ENCODE data around the gene POMT2.

- TF ChIP-seq, protein P1, sequence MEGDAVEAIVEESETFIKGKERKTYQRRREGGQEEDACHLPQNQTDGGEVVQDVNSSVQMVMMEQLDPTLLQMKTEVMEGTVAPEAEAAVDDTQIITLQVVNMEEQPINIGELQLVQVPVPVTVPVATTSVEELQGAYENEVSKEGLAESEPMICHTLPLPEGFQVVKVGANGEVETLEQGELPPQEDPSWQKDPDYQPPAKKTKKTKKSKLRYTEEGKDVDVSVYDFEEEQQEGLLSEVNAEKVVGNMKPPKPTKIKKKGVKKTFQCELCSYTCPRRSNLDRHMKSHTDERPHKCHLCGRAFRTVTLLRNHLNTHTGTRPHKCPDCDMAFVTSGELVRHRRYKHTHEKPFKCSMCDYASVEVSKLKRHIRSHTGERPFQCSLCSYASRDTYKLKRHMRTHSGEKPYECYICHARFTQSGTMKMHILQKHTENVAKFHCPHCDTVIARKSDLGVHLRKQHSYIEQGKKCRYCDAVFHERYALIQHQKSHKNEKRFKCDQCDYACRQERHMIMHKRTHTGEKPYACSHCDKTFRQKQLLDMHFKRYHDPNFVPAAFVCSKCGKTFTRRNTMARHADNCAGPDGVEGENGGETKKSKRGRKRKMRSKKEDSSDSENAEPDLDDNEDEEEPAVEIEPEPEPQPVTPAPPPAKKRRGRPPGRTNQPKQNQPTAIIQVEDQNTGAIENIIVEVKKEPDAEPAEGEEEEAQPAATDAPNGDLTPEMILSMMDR (conservative IDR thresholded peaks at IDR 0.05): no peak
- no peak for TF ChIP-seq ZFX (IDR thresholded peaks at IDR 0.05)
Observed at GRCh38 chr14:77228056-77228455, 92.6 kb downstream of the POMT2 start.
